ENCODE data around the gene HMGCLL1.

The HMGCLL1 gene

GRCh38 chr6:55531496-55531895, 47.5 kb downstream of the HMGCLL1 start:
- DNase-seq (ENCODE audit: low read depth), result no peak

- DNase-seq (ENCODE audit: low read depth), result no peak
These were observed 48.1 kb downstream of the HMGCLL1 start for GRCh38 chr6:55530931-55531330.

- no peak for DNase-seq (ENCODE audit: low read depth)
These were observed 50.4 kb downstream of the HMGCLL1 start for GRCh38 chr6:55528624-55529023.

- DNase-seq (ENCODE audit: low read depth), result no peak
These were observed 54.6 kb downstream of the HMGCLL1 start for GRCh38 chr6:55524441-55524840.

- DNase-seq (ENCODE audit: low read depth), result no peak
These were observed 60.4 kb downstream of the HMGCLL1 start for GRCh38 chr6:55518529-55519060.

- DNase-seq (ENCODE audit: low read depth), result no peak
These were observed 62.3 kb downstream of the HMGCLL1 start for GRCh38 chr6:55516736-55517135.

- no peak for DNase-seq (ENCODE audit: low read depth)
These were observed 66.1 kb downstream of the HMGCLL1 start for GRCh38 chr6:55512904-55513303.

GRCh38 chr6:55511122-55511800, 67.7 kb downstream of the HMGCLL1 start:
- DNase-seq (ENCODE audit: low read depth), result no peak

- DNase-seq (ENCODE audit: low read depth), result no peak
These were observed 79.4 kb downstream of the HMGCLL1 start for GRCh38 chr6:55499591-55499990.

GRCh38 chr6:55497694-55498093, 81.3 kb downstream of the HMGCLL1 start:
- DNase-seq (ENCODE audit: low read depth), result no peak

GRCh38 chr6:55496201-55496600, 82.8 kb downstream of the HMGCLL1 start:
- no peak for DNase-seq (ENCODE audit: low read depth)

- no peak for DNase-seq (ENCODE audit: low read depth)
These were observed 83.7 kb downstream of the HMGCLL1 start for GRCh38 chr6:55495277-55495676.

GRCh38 chr6:55494411-55494810, 84.6 kb downstream of the HMGCLL1 start:
- no peak for DNase-seq (ENCODE audit: low read depth)

- DNase-seq (ENCODE audit: low read depth), result no peak
These were observed 86.7 kb downstream of the HMGCLL1 start for GRCh38 chr6:55492259-55492658.

- no peak for DNase-seq (ENCODE audit: low read depth)
These were observed 88.1 kb downstream of the HMGCLL1 start for GRCh38 chr6:55490871-55491270.

- no peak for DNase-seq (ENCODE audit: low read depth)
These were observed 104.6 kb downstream of the HMGCLL1 start for GRCh38 chr6:55474382-55474781.

GRCh38 chr6:55473722-55474121, 105.3 kb downstream of the HMGCLL1 start:
- no peak for DNase-seq (ENCODE audit: low read depth)

- DNase-seq (ENCODE audit: low read depth), result no peak
These were observed 109.0 kb downstream of the HMGCLL1 start for GRCh38 chr6:55469951-55470366.

- DNase-seq (ENCODE audit: low read depth), result no peak
These were observed 123.0 kb downstream of the HMGCLL1 start for GRCh38 chr6:55456016-55456415.

GRCh38 chr6:55450005-55450404, 129.0 kb downstream of the HMGCLL1 start:
- no peak for DNase-seq (ENCODE audit: low read depth)

GRCh38 chr6:55449225-55449624, 129.8 kb downstream of the HMGCLL1 start:
- no peak for DNase-seq (ENCODE audit: low read depth)

GRCh38 chr6:55448451-55448850, 130.5 kb downstream of the HMGCLL1 start:
- no peak for DNase-seq (ENCODE audit: low read depth)

- no peak for DNase-seq (ENCODE audit: low read depth)
These were observed 131.1 kb downstream of the HMGCLL1 start for GRCh38 chr6:55447891-55448290.

- DNase-seq (ENCODE audit: low read depth), result no peak
These were observed 133.3 kb downstream of the HMGCLL1 start for GRCh38 chr6:55445648-55446204.

Data from activated T-cell treated with anti-CD3 and anti-CD28 coated beads for 48 hours (primary cell).